SH-SY5Y (cell line): Measurements from ENCODE around the gene MOB1B.

Source experiments
- GATA2 ChIP-seq: IDR thresholded peaks from 2 replicates; pipeline ENCODE4 v1.6.1; 2011; ENCODE audit warnings: mild to moderate bottlenecking, low read depth, low read length
- GATA3 ChIP-seq: IDR thresholded peaks from 2 replicates; pipeline ENCODE4 v1.6.1; 2011; ENCODE audit warnings: low read depth, mild to moderate bottlenecking, low read length, moderate library complexity

- no peak for TF ChIP-seq GATA2
- no peak for TF ChIP-seq GATA3
These were observed 40.9 kb downstream of the MOB1B start for GRCh38 chr4:70943114-70943513.
